CD4-positive, alpha-beta T cell treated with Interleukin-12 subunit alpha and Interleukin-12 subunit beta, for 1 hour (primary cell): ENCODE results near the gene RALGAPA2.
A peak's percentile ranks its signal among the peaks of the same experiment; 100 is the strongest.

Experiments used
- DNase-seq: peaks from one replicate; pipeline ENCODE4 v3.0.0-alpha.2; 2020

RALGAPA2 gene

GRCh38 chr20:20627471-20627870 lies 85.0 kb downstream of the RALGAPA2 start:
- DNase-seq: no peak

GRCh38 chr20:20624914-20625313 lies 87.5 kb downstream of the RALGAPA2 start:
- DNase-seq: no peak

- no peak for DNase-seq
Measured at GRCh38 chr20:20621195-20621594, 91.2 kb downstream of the RALGAPA2 start.

GRCh38 chr20:20614391-20614790 lies 98.1 kb downstream of the RALGAPA2 start:
- no peak for DNase-seq

GRCh38 chr20:20612251-20612650 lies 100.2 kb downstream of the RALGAPA2 start:
- DNase-seq: no peak

GRCh38 chr20:20611167-20611566 lies 101.3 kb downstream of the RALGAPA2 start:
- DNase-seq: no peak

- DNase-seq: no peak
Measured at GRCh38 chr20:20609522-20609921, 102.9 kb downstream of the RALGAPA2 start.

- no peak for DNase-seq
Measured at GRCh38 chr20:20608641-20609040, 103.8 kb downstream of the RALGAPA2 start.

GRCh38 chr20:20608041-20608440 lies 104.4 kb downstream of the RALGAPA2 start:
- DNase-seq: no peak

- no peak for DNase-seq
Measured at GRCh38 chr20:20606881-20607280, 105.6 kb downstream of the RALGAPA2 start.

GRCh38 chr20:20606050-20606449 lies 106.4 kb downstream of the RALGAPA2 start:
- DNase-seq: no peak

- DNase-seq: no peak
Measured at GRCh38 chr20:20604907-20605306, 107.5 kb downstream of the RALGAPA2 start.

- DNase-seq: no peak
Measured at GRCh38 chr20:20604357-20604756, 108.1 kb downstream of the RALGAPA2 start.

GRCh38 chr20:20603339-20603990 lies 109.0 kb downstream of the RALGAPA2 start:
- peak; percentile 41 for DNase-seq

- DNase-seq: no peak
Measured at GRCh38 chr20:20597966-20598365, 114.5 kb downstream of the RALGAPA2 start.

- peak; percentile 9 for DNase-seq
Measured at GRCh38 chr20:20594171-20594530, 118.3 kb downstream of the RALGAPA2 start.

- no peak for DNase-seq
Measured at GRCh38 chr20:20593447-20594170, 118.8 kb downstream of the RALGAPA2 start.

- DNase-seq: no peak
Measured at GRCh38 chr20:20585146-20585545, 127.3 kb downstream of the RALGAPA2 start.

GRCh38 chr20:20582734-20583133 lies 129.7 kb downstream of the RALGAPA2 start:
- DNase-seq: no peak

GRCh38 chr20:20580139-20580538 lies 132.3 kb downstream of the RALGAPA2 start:
- DNase-seq: no peak

- DNase-seq: no peak
Measured at GRCh38 chr20:20578838-20579237, 133.6 kb downstream of the RALGAPA2 start.

GRCh38 chr20:20573797-20574196 lies 138.6 kb downstream of the RALGAPA2 start:
- DNase-seq: no peak

GRCh38 chr20:20571068-20571780 lies 141.2 kb downstream of the RALGAPA2 start:
- DNase-seq: no peak

- DNase-seq: peak; percentile 29
Measured at GRCh38 chr20:20568604-20569205, 143.7 kb downstream of the RALGAPA2 start.
